ENCODE measurements around the gene DKKL1. TPM values are rescaled to one million over a fixed set of nuclear protein-coding genes. Genes with fewer than 3 reads are reported as not detected.

Gene DKKL1
- total RNA-seq, 1 experiment from 2014 or later: 2.4 TPM

DNA sequence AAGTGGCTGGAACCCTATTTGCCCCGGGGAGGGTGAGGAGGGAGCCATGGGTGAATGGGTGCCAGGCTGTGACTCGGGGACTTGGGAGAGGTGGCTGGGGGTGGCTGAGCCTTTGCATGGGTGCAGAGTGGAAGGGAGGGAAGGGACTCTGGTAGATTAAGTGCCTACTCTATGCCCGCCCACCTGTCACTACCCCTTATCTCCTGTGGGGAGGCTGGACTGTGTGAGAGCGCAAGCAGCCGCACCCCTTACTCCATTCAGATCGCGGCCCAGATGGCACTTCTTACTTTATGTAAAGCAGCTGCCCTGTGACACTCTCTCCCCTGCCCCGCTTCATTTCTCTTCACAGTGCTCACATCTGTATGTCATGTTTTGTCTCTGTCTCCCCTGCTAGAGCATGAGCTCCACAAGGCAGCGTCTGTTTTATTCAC lies 27.3 kb downstream of the DKKL1 start (continued):
- TF ChIP-seq ZNF532 (CRISPR knock-in tag; IDR thresholded peaks at IDR 0.05; ENCODE audit: borderline replicate concordance) (no peak), TEAD4 (CRISPR knock-in tag; IDR thresholded peaks at IDR 0.05) (no peak), HMGXB4 (CRISPR knock-in tag; IDR thresholded peaks at IDR 0.05) (no peak)
- TF ChIP-seq, protein P1, sequence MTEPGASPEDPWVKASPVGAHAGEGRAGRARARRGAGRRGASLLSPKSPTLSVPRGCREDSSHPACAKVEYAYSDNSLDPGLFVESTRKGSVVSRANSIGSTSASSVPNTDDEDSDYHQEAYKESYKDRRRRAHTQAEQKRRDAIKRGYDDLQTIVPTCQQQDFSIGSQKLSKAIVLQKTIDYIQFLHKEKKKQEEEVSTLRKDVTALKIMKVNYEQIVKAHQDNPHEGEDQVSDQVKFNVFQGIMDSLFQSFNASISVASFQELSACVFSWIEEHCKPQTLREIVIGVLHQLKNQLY (CRISPR knock-in tag; IDR thresholded peaks at IDR 0.05): no peak

- peaks cover 20% of the 10 kb centered on the region for H3K4me1 Mint-ChIP-seq
- H3K27ac Mint-ChIP-seq: no peak overlapping the region
- POLR2A ChIA-PET: interaction anchor here (0.6 to 1.8 kb wide), 3 partner anchors 12 to 80 kb away, joined by 5 to 7 read pairs (median 5); no protein-coding TSS in a partner anchor
- CTCF ChIA-PET: interaction anchor here (0.6 to 5.3 kb wide), 25 partner anchors 11 to 166 kb away, joined by 3 to 120 read pairs (median 6); partner anchors contain the start of genes DKKL1, GFY, PIH1D1 and PTH2
- H3K27me3 Mint-ChIP-seq (ENCODE audit: low read depth): peaks cover 16% of the 10 kb centered on the region
- ATAC-seq: peak; percentile 91
- TF ChIP-seq, protein P2, sequence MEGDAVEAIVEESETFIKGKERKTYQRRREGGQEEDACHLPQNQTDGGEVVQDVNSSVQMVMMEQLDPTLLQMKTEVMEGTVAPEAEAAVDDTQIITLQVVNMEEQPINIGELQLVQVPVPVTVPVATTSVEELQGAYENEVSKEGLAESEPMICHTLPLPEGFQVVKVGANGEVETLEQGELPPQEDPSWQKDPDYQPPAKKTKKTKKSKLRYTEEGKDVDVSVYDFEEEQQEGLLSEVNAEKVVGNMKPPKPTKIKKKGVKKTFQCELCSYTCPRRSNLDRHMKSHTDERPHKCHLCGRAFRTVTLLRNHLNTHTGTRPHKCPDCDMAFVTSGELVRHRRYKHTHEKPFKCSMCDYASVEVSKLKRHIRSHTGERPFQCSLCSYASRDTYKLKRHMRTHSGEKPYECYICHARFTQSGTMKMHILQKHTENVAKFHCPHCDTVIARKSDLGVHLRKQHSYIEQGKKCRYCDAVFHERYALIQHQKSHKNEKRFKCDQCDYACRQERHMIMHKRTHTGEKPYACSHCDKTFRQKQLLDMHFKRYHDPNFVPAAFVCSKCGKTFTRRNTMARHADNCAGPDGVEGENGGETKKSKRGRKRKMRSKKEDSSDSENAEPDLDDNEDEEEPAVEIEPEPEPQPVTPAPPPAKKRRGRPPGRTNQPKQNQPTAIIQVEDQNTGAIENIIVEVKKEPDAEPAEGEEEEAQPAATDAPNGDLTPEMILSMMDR (IDR thresholded peaks at IDR 0.05): peak; percentile 58
- TF ChIP-seq TEAD1 (CRISPR knock-in tag; IDR thresholded peaks at IDR 0.05) (0 out of 2 replicates have a peak, but pooled peaks have one; percentile 33), SP1 (CRISPR knock-in tag; conservative IDR thresholded peaks at IDR 0.05) (0 out of 2 replicates have a peak, but pooled peaks have one; percentile 23), EMX1 (CRISPR knock-in tag; IDR thresholded peaks at IDR 0.05) (no peak)
- no peak overlapping the region for H3K4me3 Mint-ChIP-seq
- H3K9me3 Mint-ChIP-seq: no peaks in the 10 kb centered on the region
- H3K36me3 Mint-ChIP-seq: no peaks in the 10 kb centered on the region
- peak; percentile 87 for DNase-seq (ENCODE audit: low spot score)
Observed at GRCh38 chr19:49391581-49392399, 28.1 kb downstream of the DKKL1 start.

GRCh38 chr19:49393881-49394280 lies 30.2 kb downstream of the DKKL1 start:
- H3K27me3 Mint-ChIP-seq (ENCODE audit: low read depth): no peaks in the 10 kb centered on the region; the same call in 1 of the 2 replicates
- H3K36me3 Mint-ChIP-seq: no peaks in the 10 kb centered on the region
- CTCF ChIA-PET: interaction anchor here (0.8 to 1.8 kb wide), 7 partner anchors 9 to 82 kb away, joined by 3 to 14 read pairs (median 4); partner anchors contain the start of gene TEAD2
- POLR2A ChIA-PET: interaction anchor here (1.4 kb wide), 1 partner anchor 10 kb away, joined by 5 read pairs; no protein-coding TSS in a partner anchor
- no peaks in the 10 kb centered on the region for H3K9me3 Mint-ChIP-seq
- H3K4me3 Mint-ChIP-seq: no peak overlapping the region
- no peak overlapping the region for H3K27ac Mint-ChIP-seq
- ATAC-seq (no peak), DNase-seq (ENCODE audit: low spot score) (no peak)
- peaks cover 31% of the 10 kb centered on the region for H3K4me1 Mint-ChIP-seq
- no peak for TF ChIP-seq SP1 (CRISPR knock-in tag; conservative IDR thresholded peaks at IDR 0.05)
- no peak for TF ChIP-seq ZNF671 (CRISPR knock-in tag; IDR thresholded peaks at IDR 0.05)
- TF ChIP-seq STAT6 (CRISPR knock-in tag; conservative IDR thresholded peaks at IDR 0.05; ENCODE audit: low read depth): no peak
- no peak for TF ChIP-seq TP53 (CRISPR knock-in tag; IDR thresholded peaks at IDR 0.05)
- TF ChIP-seq, protein P3, sequence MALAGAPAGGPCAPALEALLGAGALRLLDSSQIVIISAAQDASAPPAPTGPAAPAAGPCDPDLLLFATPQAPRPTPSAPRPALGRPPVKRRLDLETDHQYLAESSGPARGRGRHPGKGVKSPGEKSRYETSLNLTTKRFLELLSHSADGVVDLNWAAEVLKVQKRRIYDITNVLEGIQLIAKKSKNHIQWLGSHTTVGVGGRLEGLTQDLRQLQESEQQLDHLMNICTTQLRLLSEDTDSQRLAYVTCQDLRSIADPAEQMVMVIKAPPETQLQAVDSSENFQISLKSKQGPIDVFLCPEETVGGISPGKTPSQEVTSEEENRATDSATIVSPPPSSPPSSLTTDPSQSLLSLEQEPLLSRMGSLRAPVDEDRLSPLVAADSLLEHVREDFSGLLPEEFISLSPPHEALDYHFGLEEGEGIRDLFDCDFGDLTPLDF (CRISPR knock-in tag; IDR thresholded peaks at IDR 0.05): no peak
- TF ChIP-seq GRHL2 (CRISPR knock-in tag; IDR thresholded peaks at IDR 0.05; ENCODE audit: insufficient replicate concordance, severe bottlenecking): no peak
- no peak for TF ChIP-seq GTF2I (CRISPR knock-in tag; conservative IDR thresholded peaks at IDR 0.05)
- no peak for TF ChIP-seq RELA (CRISPR knock-in tag; IDR thresholded peaks at IDR 0.05; ENCODE audit: borderline replicate concordance)
- no peak for TF ChIP-seq ETV6 (CRISPR knock-in tag; IDR thresholded peaks at IDR 0.05)
- no peak for TF ChIP-seq NFE2L1 (CRISPR knock-in tag; IDR thresholded peaks at IDR 0.05)
- no peak for TF ChIP-seq USF1 (CRISPR knock-in tag; IDR thresholded peaks at IDR 0.05)
